ENCODE data around the gene ERC1.
A peak's percentile ranks its signal among the peaks of the same experiment; 100 is the strongest.

- no peak for TF ChIP-seq CHD1 (IDR thresholded peaks at IDR 0.05; ENCODE audit: low read depth, low read length)
- peak; percentile 43 for TF ChIP-seq CTCF (conservative IDR thresholded peaks at IDR 0.05; ENCODE audit: low read depth, low read length)
- no peak for TF ChIP-seq POLR2A (IDR thresholded peaks at IDR 0.05; ENCODE audit: low read depth, low read length)
- TF ChIP-seq RFX5 (IDR thresholded peaks at IDR 0.05; ENCODE audit: low read depth, low read length) = no peak
- TF ChIP-seq ELK1 (IDR thresholded peaks at IDR 0.05; ENCODE audit: borderline replicate concordance, low read depth, low read length) = no peak
- no peak for TF ChIP-seq CEBPB (IDR thresholded peaks at IDR 0.05; ENCODE audit: low read depth, low read length)
Observed at GRCh38 chr12:1517007-1517406, 526.0 kb downstream of the ERC1 start.
